ENCODE results near the gene HLA-DMA. TPM values are rescaled to one million over a fixed set of nuclear protein-coding genes. Genes with fewer than 3 reads are reported as not detected.

HLA-DMA gene
- total and polyA plus RNA-seq, 2 of the 4 experiments (the other 2 are of a cell fraction) = 2.3 to 8.3 TPM

GRCh38 chr6:32945108-32945760, 7.7 kb downstream of the HLA-DMA start:
- no TSS peak for BruUV-seq (replicated peaks)
- Histone ChIP-seq H3K23ac (ENCODE audit: low read depth, low read length) (peak overlapping the region; percentile 54; the same call in 1 of the 2 replicates), H4K20me1 (ENCODE audit: insufficient read depth, low read length) (no peaks in the 10 kb centered on the region), H4K5ac (ENCODE audit: low read depth, low read length) (peak overlapping the region; percentile 18), H2BK120ac (ENCODE audit: low read depth, low read length) (peak overlapping the region; percentile 79), H3K4ac (ENCODE audit: low read depth, low read length) (peak overlapping the region; percentile 89), H2AK9ac (replicated peaks; ENCODE audit: low read depth, low read length, poor library complexity) (no peak overlapping the region), H3K18ac (ENCODE audit: low read depth, low read length) (peak overlapping the region; percentile 17), H2AFZ (replicated peaks; ENCODE audit: low read length, poor library complexity) (peak overlapping the region; percentile 75), H3K79me1 (ENCODE audit: low read depth in 1 of 2, low read length in 2 of 2) (no peaks in the 10 kb centered on the region), H3K27me3 (ENCODE audit: control insufficient read depth, insufficient read depth, low read length) (no peaks in the 10 kb centered on the region), H3K36me3 (ENCODE audit: control insufficient read depth, insufficient read depth, low read length) (no peaks in the 10 kb centered on the region), H4K91ac (ENCODE audit: insufficient read depth, low read depth, low read length) (peak overlapping the region; percentile 88), H3K4me1 (ENCODE audit: control insufficient read depth, insufficient read depth, low read length) (peaks cover 9% of the 10 kb centered on the region), H3K9ac (ENCODE audit: low read depth, low read length) (no peak overlapping the region), H3K27ac (ENCODE audit: insufficient read depth, low read length) (peak overlapping the region; percentile 73), H3K56ac (ENCODE audit: extremely low read depth, insufficient read depth, low read length) (peak overlapping the region; percentile 17; the same call in 1 of the 2 replicates), H3K14ac (replicated peaks; ENCODE audit: low read depth, low read length) (peak overlapping the region; percentile 76), H3K4me3 (ENCODE audit: insufficient read depth, low read depth, low read length) (no peak overlapping the region), H2BK20ac (ENCODE audit: low read depth, low read length) (peak overlapping the region; percentile 88), H3K9me1 (ENCODE audit: insufficient read depth, low read length) (peaks cover 6% of the 10 kb centered on the region), H4K8ac (ENCODE audit: low read depth in 2 of 2, low read length in 2 of 2) (peak overlapping the region; percentile 11 to 53), H2AK5ac (ENCODE audit: low read depth, low read length) (peak overlapping the region; percentile 12), H3K4me2 (ENCODE audit: low read depth, low read length) (peak overlapping the region; percentile 54), H3K9me3 (ENCODE audit: control insufficient read depth, insufficient read depth, low read length) (no peaks in the 10 kb centered on the region), H2BK15ac (ENCODE audit: low read depth, low read length) (peak overlapping the region; percentile 61; the same call in 2 of the 3 replicates), H2BK5ac (ENCODE audit: low read depth, low read length, poor library complexity, severe bottlenecking) (peak overlapping the region; percentile 74)
- 0% methylated on average over 2 of the region's 9 CpGs; no CpG with 5 or more reads in 1 of the 2 experiments for WGBS, 2 experiments (ENCODE audit: extremely low coverage in 2 of 2, insufficient read length in 1 of 2)
- in situ Hi-C loops (cut with MboI; ENCODE audit: low sequenced_read_pairs) = no loop called here
- CTCF ChIA-PET = interaction anchor here (3.3 kb wide), 1 partner anchor 12 kb away, joined by 18 read pairs; no protein-coding TSS in a partner anchor
- intact Hi-C loops (cut with micrococcal nuclease) = no loop called here
- peak; percentile 86 for DNase-seq
- POLR2A ChIA-PET (ENCODE audit: unreplicated experiment) = interaction anchor here (1.2 kb wide), 1 partner anchor 27 kb away, joined by 5 read pairs; no protein-coding TSS in a partner anchor
- dilution Hi-C loops (cut with HindIII; ENCODE audit: low sequenced_read_pairs, unreplicated experiment) = no loop called here
- peak; percentile 61 for ATAC-seq (ENCODE audit: low read depth)
- TF ChIP-seq CHD1 (IDR thresholded peaks at IDR 0.05; ENCODE audit: low read depth, low read length) (no peak), ELK1 (IDR thresholded peaks at IDR 0.05; ENCODE audit: borderline replicate concordance, low read depth, low read length) (no peak), SMC3 (IDR thresholded peaks at IDR 0.05; ENCODE audit: low read depth, low read length) (no peak), CTCF (conservative IDR thresholded peaks at IDR 0.05; ENCODE audit: low read depth, low read length) (no peak), RCOR1 (IDR thresholded peaks at IDR 0.05; ENCODE audit: insufficient replicate concordance, low read length) (no peak), RFX5 (IDR thresholded peaks at IDR 0.05; ENCODE audit: low read depth, low read length) (no peak), CEBPB (IDR thresholded peaks at IDR 0.05; ENCODE audit: low read depth, low read length) (peak; percentile 94), FOS (IDR thresholded peaks at IDR 0.05; ENCODE audit: low read depth, low read length) (peak; percentile 46; the same call in 1 of the 2 replicates), RAD21 (IDR thresholded peaks at IDR 0.05; ENCODE audit: low read length) (no peak), MAZ (IDR thresholded peaks at IDR 0.05; ENCODE audit: borderline replicate concordance, low read depth, low read length) (peak; percentile 24; the same call in 1 of the 2 replicates), USF2 (IDR thresholded peaks at IDR 0.05; ENCODE audit: low read depth, low read length) (no peak), MXI1 (IDR thresholded peaks at IDR 0.05; ENCODE audit: borderline replicate concordance, low read depth, low read length) (no peak), POLR2A (IDR thresholded peaks at IDR 0.05; ENCODE audit: low read depth, low read length) (no peak), BHLHE40 (IDR thresholded peaks at IDR 0.05; ENCODE audit: low read depth, low read length) (peak; percentile 67; the same call in 1 of the 2 replicates), NFE2L2 (IDR thresholded peaks at IDR 0.05; ENCODE audit: low read depth, low read length) (no peak)
